HPDE6-E6E7 (cell line): ENCODE results near the gene KCNK2.

Experiments
- DNase-seq: peaks from one replicate; pipeline ENCODE4 v3.0.0; 2011; ENCODE audit warnings: missing footprints; ENCODE audit errors: extremely low spot score

KCNK2 gene

GRCh38 chr1:215095524-215095923 lies 13.0 kb downstream of the KCNK2 start:
- no peak for DNase-seq

GRCh38 chr1:215101511-215101910 lies 19.0 kb downstream of the KCNK2 start:
- no peak for DNase-seq

DNA sequence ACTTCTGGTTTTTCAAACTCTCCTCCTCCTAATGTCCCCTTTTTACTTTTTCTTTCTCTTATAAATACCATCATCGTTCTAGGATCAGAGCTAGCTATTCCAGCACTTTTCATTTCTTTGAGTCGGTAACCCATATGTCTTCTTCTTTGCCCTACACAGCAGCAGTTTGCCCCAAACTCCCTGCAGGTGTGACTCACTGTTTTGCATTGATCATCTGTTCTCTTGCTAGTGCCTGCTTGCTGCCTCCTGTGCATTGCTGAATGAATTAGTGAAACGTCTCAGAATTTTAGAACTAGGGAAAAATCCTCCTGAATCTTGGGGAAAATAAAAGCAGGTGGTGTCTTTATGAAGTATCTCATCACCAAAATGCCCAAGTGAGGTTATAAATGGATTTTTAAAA lies 21.7 kb downstream of the KCNK2 start:
- DNase-seq: no peak

- DNase-seq: no peak
These were observed 23.5 kb downstream of the KCNK2 start for GRCh38 chr1:215106067-215106466.

GRCh38 chr1:215109171-215109570 lies 26.6 kb downstream of the KCNK2 start:
- DNase-seq: no peak

GRCh38 chr1:215111916-215112315 lies 29.4 kb downstream of the KCNK2 start:
- DNase-seq: no peak

- DNase-seq: no peak
These were observed 31.2 kb downstream of the KCNK2 start for GRCh38 chr1:215113776-215114153.

DNA sequence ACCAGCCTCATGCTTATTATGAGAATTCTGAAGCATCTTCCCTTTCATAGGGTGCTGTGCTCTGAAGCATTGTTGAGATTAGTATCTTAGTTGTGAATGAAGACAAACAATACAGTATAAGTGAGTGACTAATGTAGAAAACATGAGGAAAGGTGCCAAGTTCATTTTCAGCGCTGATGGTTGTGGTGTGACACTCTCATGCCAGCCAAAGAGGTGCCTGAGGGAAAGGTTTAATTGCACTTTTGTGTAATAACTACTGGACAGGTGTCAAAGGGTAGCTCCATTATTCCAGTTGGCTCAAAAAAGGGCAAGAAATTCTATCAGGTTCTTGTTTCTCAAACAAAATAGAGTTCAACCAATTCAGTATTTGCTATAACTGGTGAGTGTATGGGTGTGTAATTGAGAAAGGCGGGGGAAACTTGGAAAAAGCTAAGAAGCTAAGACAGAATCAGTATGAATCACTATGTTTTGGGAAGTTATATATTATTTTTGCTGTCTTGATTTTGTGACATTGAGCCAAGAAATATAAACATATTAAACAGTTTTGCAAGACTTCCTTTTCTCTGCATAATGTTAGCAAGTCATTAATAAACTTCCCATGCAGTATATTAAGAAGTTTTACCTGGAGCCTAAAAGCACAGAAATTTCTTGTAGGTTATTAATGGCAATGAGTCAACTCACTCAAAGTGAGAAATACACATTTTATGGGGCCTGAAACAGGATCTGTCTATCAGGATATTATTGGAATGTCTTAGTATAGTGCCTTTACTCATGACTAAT lies 31.8 kb downstream of the KCNK2 start:
- peak; percentile 52 for DNase-seq

DNA sequence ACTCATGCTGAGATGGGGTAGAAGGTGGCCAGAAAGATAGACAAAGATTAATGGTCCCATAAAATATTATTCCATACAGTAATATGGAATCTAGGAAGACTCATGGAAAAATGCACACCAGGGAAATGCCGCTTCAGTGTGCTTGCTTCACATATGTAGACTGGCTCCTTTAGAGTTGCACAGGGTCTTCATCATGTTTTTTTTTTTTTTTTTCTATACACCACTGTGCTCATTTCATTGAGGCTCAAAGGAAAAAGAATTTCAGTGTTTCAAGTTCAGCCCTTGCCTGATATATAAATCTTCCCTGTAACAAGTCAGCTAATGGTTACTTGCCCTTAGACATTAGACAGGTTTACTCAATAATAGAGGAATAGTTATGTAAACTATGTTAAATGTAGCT lies 33.2 kb downstream of the KCNK2 start:
- no peak for DNase-seq

GRCh38 chr1:215118081-215118480 lies 35.5 kb downstream of the KCNK2 start:
- DNase-seq: no peak

DNA sequence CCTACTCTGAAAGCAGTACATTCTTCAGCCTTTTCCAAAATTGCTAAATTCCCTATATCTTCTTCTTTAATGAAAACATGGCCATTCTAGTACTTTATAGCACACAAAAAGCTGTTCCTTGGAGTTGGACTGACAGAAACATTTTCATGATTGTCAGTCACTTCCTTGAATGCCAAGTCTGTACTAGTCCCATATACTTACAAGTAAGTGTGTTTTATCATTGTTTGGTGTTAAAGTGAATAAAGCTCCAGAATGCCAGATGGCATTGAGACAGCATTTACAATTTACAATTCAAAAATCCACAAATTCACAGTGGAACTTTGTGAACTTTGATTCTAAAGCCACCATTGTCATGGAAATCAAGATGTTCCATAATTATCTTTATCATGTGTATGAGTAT lies 36.5 kb downstream of the KCNK2 start:
- no peak for DNase-seq

DNA sequence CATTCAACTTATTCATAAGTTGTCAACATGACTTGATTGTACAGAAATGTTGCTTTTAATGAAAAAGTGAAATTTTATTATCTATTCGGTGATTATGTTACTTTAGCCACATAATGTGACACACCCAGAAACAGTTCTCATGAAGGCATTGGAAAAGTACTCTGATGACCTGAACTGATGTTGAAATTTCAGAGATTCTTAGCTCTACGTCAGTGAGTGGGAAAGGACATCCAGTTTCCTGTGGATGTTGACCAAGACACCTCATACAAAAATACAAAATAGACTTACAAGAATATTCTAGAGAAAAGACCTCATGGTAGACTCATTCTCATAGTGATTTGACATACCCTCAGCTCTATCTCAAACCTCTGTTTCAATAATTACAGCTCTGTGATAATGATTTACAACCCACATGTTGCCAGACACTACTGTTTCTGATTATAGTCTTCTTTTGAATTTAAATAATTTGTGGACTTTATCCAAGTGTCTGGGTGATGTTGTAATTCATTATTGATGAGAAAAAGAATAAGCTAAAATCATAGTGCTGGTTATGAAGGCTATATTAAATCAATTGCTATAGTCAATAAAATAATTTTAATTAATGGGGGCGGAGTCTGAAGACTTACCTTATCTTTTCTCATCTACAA lies 37.3 kb downstream of the KCNK2 start:
- no peak for DNase-seq

GRCh38 chr1:215128504-215128903 lies 46.0 kb downstream of the KCNK2 start:
- DNase-seq: no peak

- no peak for DNase-seq
These were observed 48.8 kb downstream of the KCNK2 start for GRCh38 chr1:215131291-215131690.

GRCh38 chr1:215132156-215132555 lies 49.6 kb downstream of the KCNK2 start:
- no peak for DNase-seq

DNA sequence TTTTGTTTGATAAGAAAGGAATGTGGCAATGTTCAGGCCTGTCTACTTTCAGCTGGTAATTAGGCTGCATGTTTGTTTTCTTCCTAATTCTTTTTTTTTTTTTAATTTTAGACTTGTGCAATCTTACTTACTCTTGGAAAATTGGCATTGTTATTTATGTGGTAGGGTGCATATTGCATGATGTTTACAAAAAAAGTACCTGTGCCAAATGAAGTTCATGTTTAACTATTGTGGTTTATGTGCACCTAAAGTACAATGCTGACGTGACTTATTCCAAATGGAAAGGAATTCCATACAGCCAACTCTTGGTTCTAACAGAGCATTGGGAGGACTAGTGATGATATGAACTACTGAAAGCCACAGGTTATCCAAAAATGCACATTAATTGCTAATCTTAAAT lies 51.0 kb downstream of the KCNK2 start:
- no peak for DNase-seq

GRCh38 chr1:215137985-215138384 lies 55.4 kb downstream of the KCNK2 start:
- DNase-seq: no peak

GRCh38 chr1:215140135-215140534 lies 57.6 kb downstream of the KCNK2 start:
- no peak for DNase-seq

- DNase-seq: no peak
These were observed 58.9 kb downstream of the KCNK2 start for GRCh38 chr1:215141460-215141859.

DNA sequence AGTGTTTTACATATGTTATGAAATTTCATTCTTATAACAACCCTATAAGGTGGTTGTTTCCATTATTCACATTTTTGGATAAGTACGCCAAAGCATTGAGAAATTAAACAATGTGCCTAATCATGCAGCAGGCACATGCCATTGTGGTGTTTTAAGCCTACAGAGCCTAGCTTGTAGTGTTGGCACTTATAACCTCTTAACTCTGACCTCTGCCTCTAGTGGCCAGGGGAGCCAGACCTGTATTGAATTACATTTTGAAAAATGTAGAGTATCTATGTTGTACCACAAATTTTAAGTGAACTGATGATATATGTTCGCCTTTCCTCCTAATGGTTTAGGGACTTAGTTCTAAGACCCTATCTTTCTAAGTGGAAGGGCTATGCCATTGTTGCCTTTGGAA lies 61.0 kb downstream of the KCNK2 start:
- DNase-seq: no peak

GRCh38 chr1:215146240-215146975 lies 63.9 kb downstream of the KCNK2 start:
- DNase-seq: peak; percentile 9

DNA sequence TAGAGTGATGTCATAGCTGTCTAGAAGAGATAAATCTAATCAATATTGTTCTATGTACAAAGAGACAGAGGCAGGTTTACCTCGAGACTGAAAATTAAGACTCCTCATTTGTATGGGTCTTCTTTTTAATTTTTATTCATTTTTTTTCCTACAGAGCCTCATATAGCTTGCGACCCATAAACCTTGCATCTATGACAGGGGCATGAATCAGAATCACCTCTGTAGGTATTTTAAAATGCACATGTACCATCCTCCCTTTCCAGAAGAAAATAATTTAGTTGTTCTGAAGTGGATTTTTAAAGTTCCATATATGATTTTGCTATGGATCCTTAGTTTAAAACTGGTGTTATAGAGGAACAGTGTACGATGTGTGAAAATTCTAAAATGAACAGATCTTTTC lies 64.5 kb downstream of the KCNK2 start:
- DNase-seq: no peak
